D721Med (cell line): ENCODE data around the gene ANKS1B.

ENCODE experiments used
- DNase-seq: peaks from one replicate; pipeline ENCODE4 v3.0.0; 2011; ENCODE audit warnings: low spot score; ENCODE audit not compliant: insufficient read length
- FAIRE-seq: peaks from 2 replicates; lab custom pipeline; 2011; peaks lifted over from hg19 to GRCh38; lab: Jason Lieb, UNC
- CTCF ChIP-seq: IDR thresholded peaks from 2 replicates; pipeline ENCODE4 v1.5.1; 2012; ENCODE audit warnings: mild to moderate bottlenecking, control low read depth; ENCODE audit not compliant: insufficient read depth; ENCODE audit errors: missing control alignments

Gene ANKS1B

DNA sequence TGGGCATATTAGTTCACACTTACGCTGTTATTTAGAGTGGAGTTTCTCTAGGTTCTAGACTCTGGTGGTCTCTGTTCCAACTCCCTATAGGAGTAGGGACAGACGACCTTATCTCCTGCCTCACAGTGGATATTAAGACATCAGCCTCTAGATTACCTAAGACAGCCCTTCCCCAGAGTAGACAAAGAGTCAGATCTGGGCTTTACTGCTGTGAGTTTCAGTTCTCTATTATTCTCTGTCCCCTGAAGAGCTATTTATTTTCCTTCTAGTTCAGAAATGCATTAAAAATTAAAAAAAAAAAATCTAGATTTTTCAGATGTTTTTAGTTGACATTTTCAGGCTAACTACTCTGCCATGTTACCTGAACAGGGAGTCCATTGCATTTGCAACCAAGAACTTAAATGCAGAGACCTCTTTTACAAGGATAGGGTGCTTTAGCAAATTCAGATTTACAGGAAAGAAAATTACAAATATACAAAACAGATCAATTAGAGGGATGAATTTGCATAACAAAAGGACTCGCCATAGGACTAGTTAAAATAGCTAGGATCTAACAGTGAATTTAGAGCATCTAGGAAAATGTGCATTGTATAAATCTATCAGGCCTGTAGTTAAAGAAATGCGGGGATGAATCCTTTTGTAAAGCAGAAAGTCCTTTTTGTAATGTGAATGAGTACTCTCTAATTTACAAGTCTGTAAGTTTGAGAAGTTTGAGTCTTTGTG lies 958.2 kb downstream of the ANKS1B start:
- DNase-seq (no peak), FAIRE-seq (no peak)
- TF ChIP-seq CTCF: no peak

DNA sequence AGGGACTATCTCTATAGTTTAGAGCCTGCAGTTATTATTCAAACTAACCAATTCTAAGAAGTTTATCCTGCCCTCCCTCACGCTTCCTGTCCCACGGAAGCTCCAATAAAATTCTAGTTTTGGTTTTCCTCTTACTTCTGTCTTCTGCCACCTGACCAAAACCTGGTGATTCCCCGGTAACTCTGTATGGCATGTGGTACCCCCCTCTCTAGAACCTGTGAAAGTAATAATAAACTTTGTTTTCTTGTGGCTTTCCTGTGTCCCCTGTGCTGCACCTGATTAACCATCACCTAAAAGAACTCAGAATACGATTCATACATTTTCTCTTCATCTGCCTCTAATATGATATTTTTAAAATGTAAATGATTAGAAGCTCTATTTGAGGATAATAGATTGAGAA lies 959.9 kb downstream of the ANKS1B start:
- FAIRE-seq: no peak
- no peak for TF ChIP-seq CTCF
- DNase-seq: no peak

- no peak for DNase-seq
- FAIRE-seq: no peak
- TF ChIP-seq CTCF: no peak
These were observed 960.5 kb downstream of the ANKS1B start for GRCh38 chr12:99024191-99024590.

- DNase-seq (no peak), FAIRE-seq (no peak)
- TF ChIP-seq CTCF: no peak
These were observed 963.9 kb downstream of the ANKS1B start for GRCh38 chr12:99020871-99021270.

- TF ChIP-seq CTCF: no peak
- FAIRE-seq: no peak
- no peak for DNase-seq
These were observed 964.9 kb downstream of the ANKS1B start for GRCh38 chr12:99019798-99020197.

DNA sequence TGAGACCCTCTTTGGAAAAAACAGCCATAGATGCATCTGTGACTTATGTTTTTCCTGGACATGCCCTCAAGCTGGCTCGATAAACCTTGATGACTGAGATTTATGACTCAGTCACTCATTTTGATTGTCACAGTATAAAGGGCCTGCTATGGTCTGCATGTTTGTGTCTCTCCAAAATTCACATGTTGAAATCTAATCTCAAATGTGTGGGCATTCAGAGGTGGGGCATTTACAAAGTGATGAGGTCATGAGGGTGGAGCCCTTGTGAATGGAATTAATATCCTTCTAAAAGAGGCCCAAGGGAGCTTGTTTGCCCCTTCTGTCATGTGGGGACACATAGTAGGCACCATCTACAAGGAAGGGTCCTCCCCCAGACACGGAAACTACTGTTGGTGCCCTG lies 966.8 kb downstream of the ANKS1B start:
- no peak for TF ChIP-seq CTCF
- DNase-seq (no peak), FAIRE-seq (no peak)

GRCh38 chr12:99009654-99010296 lies 975.0 kb downstream of the ANKS1B start:
- no peak for TF ChIP-seq CTCF
- no peak for FAIRE-seq
- no peak for DNase-seq
